GM23338 (cell line): Measurements from ENCODE around the gene DOCK1. TPM values are rescaled to one million over a fixed set of nuclear protein-coding genes. Genes with fewer than 3 reads are reported as not detected.

Experiments
- ATAC-seq: fragments of 200-7000 bp; cut with Tn5 transposase; 3 replicates; pipeline ENCODE4 v1.9.1; 2020
- DNase-seq: peaks from one replicate; pipeline ENCODE4 v3.0.0-alpha.2; 2015; ENCODE audit warnings: low spot score
- H2AFZ ChIP-seq: fragments of 200-600 bp; sonication (generic); 2 replicates; pipeline ENCODE4 v1.8.0; 2016; ENCODE audit warnings: antibody characterized with exemption, mild to moderate bottlenecking, moderate library complexity
- H3F3A ChIP-seq: fragments of 200-600 bp; sonication (generic); replicated peaks from 2 replicates; pipeline ENCODE4 v1.8.0; 2017; ENCODE audit warnings: antibody characterized with exemption, mixed run types, low read depth
- H3K27ac ChIP-seq: fragments of 200-600 bp; sonication (generic); 2 replicates; pipeline ENCODE4 v1.6.1; 2016; ENCODE audit warnings: low read depth
- H3K27me3 ChIP-seq: fragments of 200-600 bp; sonication (generic); 2 replicates; pipeline ENCODE4 v1.8.0; 2016; ENCODE audit warnings: mild to moderate bottlenecking, mixed run types, moderate library complexity; ENCODE audit not compliant: insufficient read depth
- H3K36me3 ChIP-seq: fragments of 200-600 bp; sonication (generic); 2 replicates; pipeline ENCODE4 v1.8.0; 2016; ENCODE audit warnings: mild to moderate bottlenecking; ENCODE audit not compliant: insufficient read depth
- H3K4me1 ChIP-seq: fragments of 200-600 bp; sonication (generic); 2 replicates; pipeline ENCODE4 v1.8.0; 2016; ENCODE audit warnings: mild to moderate bottlenecking, moderate library complexity; ENCODE audit not compliant: insufficient read depth
- H3K4me2 ChIP-seq: fragments of 200-600 bp; sonication (generic); 2 replicates; pipeline ENCODE4 v1.7.1; 2017; ENCODE audit warnings: mixed run types
- H3K4me3 ChIP-seq: fragments of 200-600 bp; sonication (generic); 2 replicates; pipeline ENCODE4 v1.6.1; 2016; ENCODE audit warnings: mixed run types
- H3K79me2 ChIP-seq: fragments of 200-600 bp; sonication (generic); replicated peaks from 2 replicates; pipeline ENCODE4 v1.8.0; 2017; ENCODE audit warnings: mild to moderate bottlenecking; ENCODE audit not compliant: insufficient read depth
- H3K9me2 ChIP-seq: fragments of 200-600 bp; sonication (generic); 2 replicates; pipeline ENCODE4 v1.8.0; 2017; ENCODE audit not compliant: insufficient read depth
- H4K20me1 ChIP-seq: fragments of 200-600 bp; sonication (generic); replicated peaks from 2 replicates; pipeline ENCODE4 v1.8.0; 2017; ENCODE audit warnings: mild to moderate bottlenecking; ENCODE audit not compliant: insufficient read depth
- H3K27ac Mint-ChIP-seq: 2 replicates; pipeline ENCODE4 v1.8.0; 2020; ENCODE audit warnings: inconsistent platforms, mild to moderate bottlenecking, moderate library complexity, mixed read lengths
- H3K27me3 Mint-ChIP-seq: 3 replicates; pipeline ENCODE4 v1.8.0; 2022; ENCODE audit warnings: low read depth, mild to moderate bottlenecking, moderate library complexity, mixed read lengths, inconsistent platforms; ENCODE audit not compliant: insufficient read depth, poor library complexity
- H3K36me3 Mint-ChIP-seq: 3 replicates; pipeline ENCODE4 v1.8.0; 2021; ENCODE audit warnings: low read depth, mild to moderate bottlenecking, inconsistent platforms, moderate library complexity, mixed read lengths
- H3K4me1 Mint-ChIP-seq: 3 replicates; pipeline ENCODE4 v1.8.0; 2020; ENCODE audit warnings: mild to moderate bottlenecking, inconsistent platforms, mixed read lengths
- H3K4me3 Mint-ChIP-seq: 3 replicates; pipeline ENCODE4 v1.8.0; 2021; ENCODE audit warnings: moderate library complexity, mild to moderate bottlenecking, inconsistent platforms, mixed read lengths
- H3K9me3 Mint-ChIP-seq: 3 replicates; pipeline ENCODE4 v1.8.0; 2020; ENCODE audit warnings: moderate library complexity, mild to moderate bottlenecking, inconsistent platforms, mixed read lengths
- CREB1 ChIP-seq: fragments of 250-450 bp; sonication (Bioruptor Pico); IDR thresholded peaks from 2 replicates; pipeline ENCODE4 v1.5.0; 2020; ENCODE audit warnings: low read depth, mild to moderate bottlenecking, moderate library complexity
- EZH2 ChIP-seq: fragments of 200-600 bp; sonication (generic); IDR thresholded peaks from one replicate; pipeline ENCODE4 v1.8.0; 2017; ENCODE audit warnings: antibody characterized with exemption, mild to moderate bottlenecking, low read depth; ENCODE audit not compliant: unreplicated experiment
- JUNB ChIP-seq: IDR thresholded peaks from one replicate; pipeline ENCODE4 v1.6.1; 2016; ENCODE audit warnings: antibody characterized with exemption; ENCODE audit not compliant: unreplicated experiment
- POLR2AphosphoS5 ChIP-seq: IDR thresholded peaks from 2 replicates; pipeline ENCODE4 v1.6.1; 2016; ENCODE audit warnings: antibody characterized with exemption, low read depth
- ZNF114 ChIP-seq: fragments of 250-450 bp; sonication (Bioruptor Pico); IDR thresholded peaks from 2 replicates; pipeline ENCODE4 v1.5.0; 2020; ENCODE audit warnings: mild to moderate bottlenecking, moderate library complexity
- ZNF331 ChIP-seq: fragments of 250-450 bp; sonication (Bioruptor Pico); IDR thresholded peaks from 2 replicates; pipeline ENCODE4 v1.5.0; 2020; ENCODE audit warnings: low read depth, mild to moderate bottlenecking, moderate library complexity
- ZNF462 ChIP-seq: fragments of 250-450 bp; sonication (Bioruptor Pico); IDR thresholded peaks from 2 replicates; pipeline ENCODE4 v1.5.0; 2020; ENCODE audit warnings: mild to moderate bottlenecking, moderate library complexity
- polyA plus RNA-seq: library from polyadenylated mRNA; unstranded; fragments of >200 nt; fragmentation: Nextera tagmentation; extraction: Ambion mirVana; gene quantifications from 2 replicates; pipeline ENCODE4 v1.2.1, GENCODE V29; 2016
- total RNA-seq: library from RNA; depleted of rRNA; stranded (reverse); fragments of >200 nt; shearing (Covaris generic); gene quantifications from 2 replicates; pipeline ENCODE4 v1.2.3, GENCODE V29; 2014
- TF ChIP-seq, protein P1 (sequence below), 2 experiments: fragments of 200-600 bp in 1 of 2; sonication (generic) in 1 of 2; conservative IDR thresholded peaks; 2 replicates each; pipeline versions ENCODE4 v1.5.1 to v1.6.1; 2016 to 2017; ENCODE audit warnings: antibody characterized with exemption in 2 of 2, low read depth in 2 of 2, mild to moderate bottlenecking in 2 of 2, moderate library complexity in 1 of 2

DOCK1 gene
- total and polyA plus RNA-seq, 2 experiments from 2014 or later, result 13.2 to 55.3 TPM

DNA sequence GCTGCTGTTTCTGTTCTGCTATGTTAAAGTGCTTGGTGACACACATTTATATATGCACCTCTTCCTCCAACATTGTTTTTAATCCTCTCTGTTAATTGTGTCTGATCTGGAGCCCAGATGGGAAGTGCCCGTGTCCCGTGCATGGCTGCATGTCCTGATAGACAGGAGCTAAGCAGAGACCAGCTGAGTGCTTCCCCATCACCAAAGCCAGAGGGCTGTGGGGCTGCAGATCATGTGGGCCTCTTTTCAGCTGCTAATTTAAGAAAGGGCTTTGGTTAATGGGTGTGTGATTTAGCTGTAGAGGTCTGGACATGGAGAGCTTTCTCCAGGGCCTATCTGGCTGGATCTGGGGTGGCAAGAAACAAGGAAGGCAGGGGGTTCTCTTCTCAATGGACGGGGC, 547.3 kb downstream of the DOCK1 start (continued):
- no peak for TF ChIP-seq ZNF462 (CRISPR knock-in tag)
- TF ChIP-seq POLR2AphosphoS5, result no peak

DNA sequence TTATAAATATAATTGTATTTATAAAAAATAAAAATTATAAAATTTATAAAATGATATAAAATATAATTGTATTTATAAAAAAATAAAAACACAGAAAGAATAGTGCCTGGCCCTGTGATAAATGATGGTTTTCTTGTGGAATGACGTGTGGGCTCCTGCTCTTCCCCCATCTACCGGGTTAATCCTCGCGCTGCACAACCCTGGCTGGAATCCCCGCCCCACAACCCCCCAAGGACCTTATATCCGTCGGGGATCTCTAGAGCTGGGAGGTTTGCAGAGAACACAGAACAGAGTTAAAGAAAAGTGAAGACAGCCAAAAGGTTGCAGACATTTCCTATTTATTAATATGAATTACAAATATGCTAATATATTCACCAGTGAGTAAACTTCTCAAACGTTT, 548.5 kb downstream of the DOCK1 start:
- no peak for DNase-seq
- Histone ChIP-seq H3K4me2 (no peak overlapping the region), H3K79me2 (no peaks in the 10 kb centered on the region), H3F3A (no peaks in the 10 kb centered on the region), H3K27me3 (no peaks in the 10 kb centered on the region), H3K27ac (no peak overlapping the region), H4K20me1 (no peaks in the 10 kb centered on the region; the same call in 1 of the 2 replicates), H3K4me1 (no peaks in the 10 kb centered on the region), H3K36me3 (no peaks in the 10 kb centered on the region), H3K4me3 (no peak overlapping the region), H2AFZ (no peak overlapping the region), H3K9me2 (no peaks in the 10 kb centered on the region; the same call in 1 of the 2 replicates)
- H3K36me3 Mint-ChIP-seq, result peaks cover 8% of the 10 kb centered on the region; the same call in 1 of the 3 replicates
- peaks cover 4% of the 10 kb centered on the region for H3K9me3 Mint-ChIP-seq
- no peak overlapping the region for H3K4me3 Mint-ChIP-seq
- peaks cover 10% of the 10 kb centered on the region for H3K4me1 Mint-ChIP-seq
- H3K27me3 Mint-ChIP-seq, result no peaks in the 10 kb centered on the region
- ATAC-seq, result no peak
- H3K27ac Mint-ChIP-seq, result no peak overlapping the region
- no peak for TF ChIP-seq JUNB
- TF ChIP-seq ZNF331 (CRISPR knock-in tag), result no peak
- TF ChIP-seq ZNF462 (CRISPR knock-in tag), result no peak
- TF ChIP-seq EZH2, result no peak
- no peak for TF ChIP-seq CREB1 (CRISPR knock-in tag)
- TF ChIP-seq, protein P1, sequence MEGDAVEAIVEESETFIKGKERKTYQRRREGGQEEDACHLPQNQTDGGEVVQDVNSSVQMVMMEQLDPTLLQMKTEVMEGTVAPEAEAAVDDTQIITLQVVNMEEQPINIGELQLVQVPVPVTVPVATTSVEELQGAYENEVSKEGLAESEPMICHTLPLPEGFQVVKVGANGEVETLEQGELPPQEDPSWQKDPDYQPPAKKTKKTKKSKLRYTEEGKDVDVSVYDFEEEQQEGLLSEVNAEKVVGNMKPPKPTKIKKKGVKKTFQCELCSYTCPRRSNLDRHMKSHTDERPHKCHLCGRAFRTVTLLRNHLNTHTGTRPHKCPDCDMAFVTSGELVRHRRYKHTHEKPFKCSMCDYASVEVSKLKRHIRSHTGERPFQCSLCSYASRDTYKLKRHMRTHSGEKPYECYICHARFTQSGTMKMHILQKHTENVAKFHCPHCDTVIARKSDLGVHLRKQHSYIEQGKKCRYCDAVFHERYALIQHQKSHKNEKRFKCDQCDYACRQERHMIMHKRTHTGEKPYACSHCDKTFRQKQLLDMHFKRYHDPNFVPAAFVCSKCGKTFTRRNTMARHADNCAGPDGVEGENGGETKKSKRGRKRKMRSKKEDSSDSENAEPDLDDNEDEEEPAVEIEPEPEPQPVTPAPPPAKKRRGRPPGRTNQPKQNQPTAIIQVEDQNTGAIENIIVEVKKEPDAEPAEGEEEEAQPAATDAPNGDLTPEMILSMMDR (conservative IDR thresholded peaks at IDR 0.05; ENCODE audit: low read depth in 2 of 2), result no peak
- no peak for TF ChIP-seq ZNF114 (CRISPR knock-in tag)
